Stimulated activated CD4-positive, alpha-beta T cell treated with anti-CD3 and anti-CD28 coated beads, TNF-alpha, amount 100 ng/mL, for 4 hours (primary cell): ENCODE results near the gene ZNF677.
A peak's percentile ranks its signal among the peaks of the same experiment; 100 is the strongest.
"Not testable (repeated sequence)": the region's sequence is repeated elsewhere in the genome, so short reads cannot be mapped to it uniquely, and the experiment has no call there.

Experiments
- DNase-seq, 3 experiments: peaks; one replicate each; pipeline ENCODE4 v3.0.0-alpha.2; 2020; ENCODE audit warnings: low read depth in 3 of 3

ZNF677 gene

GRCh38 chr19:53254411-53255341 is at the start of gene ZNF677:
TSS of gene ZNF677 (minus strand) at chr19:53254873. CDS start at chr19:53251550, 3,323 bp downstream.
- DNase-seq, result peak; percentile 62 to 66 (median 65)

GRCh38 chr19:53301341-53301740 is 46.7 kb upstream of the ZNF677 start:
- not testable (repeated sequence) for DNase-seq

- DNase-seq, result no peak
Observed at GRCh38 chr19:53294786-53295441, 40.2 kb upstream of the ZNF677 start.

- DNase-seq, result no peak
Observed at GRCh38 chr19:53290758-53291549, 36.3 kb upstream of the ZNF677 start.

GRCh38 chr19:53285087-53285486 is 30.4 kb upstream of the ZNF677 start:
- DNase-seq, result no peak

GRCh38 chr19:53281947-53282346 is 27.3 kb upstream of the ZNF677 start:
- DNase-seq, result not testable (repeated sequence)

- no peak for DNase-seq
Observed at GRCh38 chr19:53275480-53275879, 20.8 kb upstream of the ZNF677 start.

GRCh38 chr19:53272044-53272443 is 17.4 kb upstream of the ZNF677 start:
- no peak for DNase-seq

- not testable (repeated sequence) for DNase-seq
Observed at GRCh38 chr19:53269861-53270260, 15.2 kb upstream of the ZNF677 start.

GRCh38 chr19:53267623-53268022 is 12.9 kb upstream of the ZNF677 start, which contains the start of gene VN1R4:
TSS of gene VN1R4 (minus strand) at chr19:53267723. CDS start at chr19:53267665, 58 bp downstream.
- DNase-seq, result not testable (repeated sequence)

GRCh38 chr19:53257715-53258342 is 3.2 kb upstream of the ZNF677 start, which contains the start of gene VN1R2:
TSS of gene VN1R2 (plus strand) at chr19:53258292. CDS start at chr19:53258376, 84 bp downstream.
- DNase-seq, result not testable (repeated sequence)

GRCh38 chr19:53246498-53246897 is 8.2 kb downstream of the ZNF677 start:
- DNase-seq, result no peak

GRCh38 chr19:53237114-53237777 is 17.4 kb downstream of the ZNF677 start:
- DNase-seq, result no peak

- DNase-seq, result no peak
Observed at GRCh38 chr19:53224606-53225005, 30.1 kb downstream of the ZNF677 start.

GRCh38 chr19:53222716-53223115 is 32.0 kb downstream of the ZNF677 start:
- DNase-seq, result not testable (repeated sequence)

GRCh38 chr19:53212703-53213320 is 41.9 kb downstream of the ZNF677 start:
- DNase-seq, result no peak

- not testable (repeated sequence) for DNase-seq
Observed at GRCh38 chr19:53211554-53211953, 43.1 kb downstream of the ZNF677 start.

GRCh38 chr19:53196777-53197396 is 57.8 kb downstream of the ZNF677 start:
- DNase-seq, result peak; percentile 98 to 99 (median 99)

GRCh38 chr19:53195265-53195903 is 59.3 kb downstream of the ZNF677 start:
- DNase-seq, result peak; percentile 18 to 57 (median 47)
